HG02870 (cell line): ENCODE measurements around the gene IST1.
A peak's percentile ranks its signal among the peaks of the same experiment; 100 is the strongest.
"Not testable (repeated sequence)": the region's sequence is repeated elsewhere in the genome, so short reads cannot be mapped to it uniquely, and the experiment has no call there.

Experiments used
- ATAC-seq: cut with Tn5 transposase; IDR thresholded peaks from one replicate; pipeline ENCODE4 v1.9.1; 2021; ENCODE audit warnings: mild to moderate bottlenecking, moderate library complexity; ENCODE audit not compliant: unreplicated experiment

IST1 gene

DNA sequence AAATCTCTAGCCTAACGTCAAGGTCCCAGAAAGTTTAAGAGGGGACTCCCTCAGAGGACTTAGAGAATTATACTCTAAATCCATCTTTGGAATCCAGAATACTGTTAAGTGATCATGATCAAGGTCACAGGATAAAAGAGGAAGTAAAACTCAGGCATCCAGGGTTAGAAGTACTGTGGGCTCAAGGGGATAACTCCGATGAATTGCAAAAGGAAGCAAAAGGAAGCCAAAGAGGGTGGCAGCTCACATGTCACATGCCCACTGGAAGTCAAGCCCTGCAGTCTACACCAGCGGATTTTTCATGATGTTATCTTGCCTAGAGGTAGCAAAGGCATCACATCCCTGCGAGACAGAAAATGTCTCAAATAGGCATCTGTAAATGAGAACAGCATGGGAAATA, 15.2 kb upstream of the IST1 start:
- ATAC-seq = no peak

DNA sequence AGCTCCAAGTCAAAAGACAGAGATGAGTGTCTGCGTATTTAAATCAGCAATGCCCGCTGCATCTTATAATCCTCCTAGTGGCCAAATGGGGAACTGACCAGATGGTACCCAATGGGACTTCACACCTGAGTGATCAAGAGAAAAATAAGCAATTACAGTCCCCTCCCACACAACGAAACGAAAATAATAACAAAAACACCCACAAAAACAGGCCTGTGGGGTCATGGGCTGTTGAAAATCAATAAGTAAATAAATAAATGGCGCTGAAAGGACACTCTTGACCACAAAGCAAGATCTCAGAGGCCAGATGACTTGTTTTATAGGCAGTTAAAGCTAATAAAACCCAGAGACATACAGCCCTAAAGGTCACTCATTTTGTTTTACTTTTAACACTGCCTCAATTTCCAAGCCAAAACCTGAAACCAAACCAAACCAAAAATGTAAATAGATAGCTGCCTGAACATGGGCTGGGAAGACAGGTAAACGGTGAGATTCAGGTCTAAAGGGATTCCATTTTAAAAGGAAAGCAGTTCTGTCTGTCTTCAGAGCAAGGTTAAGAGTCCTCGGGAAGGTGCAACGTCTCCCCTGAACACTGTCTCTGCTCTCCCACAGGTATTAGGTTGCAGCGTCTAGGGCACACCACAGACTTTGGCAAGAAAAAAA, 12.7 kb upstream of the IST1 start:
- peak; percentile 32 for ATAC-seq

DNA sequence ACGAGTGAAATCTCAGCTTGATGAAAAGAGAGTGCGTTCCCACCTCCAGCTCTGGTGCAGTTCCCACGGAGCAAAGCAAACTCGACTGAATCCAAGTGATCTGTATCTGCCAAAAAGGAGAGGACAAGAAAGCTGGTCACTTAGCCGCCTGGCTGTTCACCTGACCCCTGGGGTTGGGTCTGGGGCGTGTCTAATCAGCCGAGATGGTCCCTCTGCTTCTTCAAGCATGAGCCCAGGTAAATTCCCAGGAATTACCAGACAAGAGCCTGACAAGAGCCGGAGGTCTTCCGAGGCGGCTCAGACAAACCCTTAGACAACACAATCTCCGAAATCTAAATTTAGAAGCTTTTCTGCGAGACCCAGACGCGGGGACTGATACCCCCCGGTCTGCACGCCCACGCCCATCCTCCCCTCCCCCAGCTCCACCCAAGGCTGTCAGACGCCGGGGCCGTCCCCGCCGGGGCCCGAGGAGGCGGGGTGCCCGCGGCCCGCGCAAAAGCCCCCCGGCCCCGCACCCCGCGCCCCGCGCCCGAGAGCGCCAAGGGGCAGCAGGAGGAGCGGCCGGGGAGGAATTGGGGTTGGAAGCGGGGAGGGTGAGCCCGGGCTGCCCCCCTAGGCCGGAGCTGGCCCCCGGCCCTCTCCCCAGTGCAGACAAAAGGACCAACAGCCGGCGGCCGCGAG, 12.0 kb upstream of the IST1 start:
- ATAC-seq = peak; percentile 44

DNA sequence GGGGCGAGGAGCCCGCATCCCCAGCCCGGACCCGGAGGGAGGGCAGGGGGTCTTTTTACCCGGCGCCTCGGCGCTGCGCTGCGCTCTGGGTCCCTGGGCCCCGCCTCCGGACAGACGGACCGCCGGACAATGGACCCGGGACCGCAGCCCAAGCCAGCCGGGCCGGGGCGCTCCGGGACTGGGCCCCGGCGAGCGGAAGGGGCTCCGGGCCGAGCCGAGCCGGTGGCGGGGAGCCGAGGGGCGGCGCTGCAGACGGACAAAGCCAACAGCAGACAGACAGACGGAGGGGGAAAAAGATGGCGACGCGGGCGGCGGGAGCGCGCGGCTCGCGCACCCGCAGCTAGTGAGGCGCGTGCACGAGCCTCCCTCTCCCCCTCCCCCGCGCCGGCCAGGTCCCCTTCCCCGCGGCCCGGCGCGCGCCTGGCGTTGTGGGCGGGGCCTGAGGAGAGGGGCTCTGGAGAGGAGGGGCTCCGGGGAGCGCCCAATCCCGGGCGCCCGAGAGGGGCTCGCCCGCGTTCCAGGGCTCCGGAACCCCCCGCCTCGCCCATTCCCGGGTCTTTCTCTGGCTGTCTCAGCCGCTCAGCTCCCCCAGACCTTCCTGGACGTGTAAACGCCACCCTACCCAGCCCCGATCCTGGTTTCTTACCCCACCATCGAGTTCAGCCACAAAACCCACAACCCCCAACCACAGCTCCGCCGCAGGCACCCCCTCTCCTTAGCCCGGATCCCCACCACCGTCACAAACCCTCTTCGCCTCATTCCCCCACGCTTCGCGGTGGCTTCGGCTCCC, 11.3 kb upstream of the IST1 start, which contains the start of gene ZNF821:
TSS of gene ZNF821 (minus strand) at position 334 of the 790 bp plus-strand sequence. CDS start 4,236 bp downstream, outside the sequence.
- ATAC-seq = peak; percentile 37

DNA sequence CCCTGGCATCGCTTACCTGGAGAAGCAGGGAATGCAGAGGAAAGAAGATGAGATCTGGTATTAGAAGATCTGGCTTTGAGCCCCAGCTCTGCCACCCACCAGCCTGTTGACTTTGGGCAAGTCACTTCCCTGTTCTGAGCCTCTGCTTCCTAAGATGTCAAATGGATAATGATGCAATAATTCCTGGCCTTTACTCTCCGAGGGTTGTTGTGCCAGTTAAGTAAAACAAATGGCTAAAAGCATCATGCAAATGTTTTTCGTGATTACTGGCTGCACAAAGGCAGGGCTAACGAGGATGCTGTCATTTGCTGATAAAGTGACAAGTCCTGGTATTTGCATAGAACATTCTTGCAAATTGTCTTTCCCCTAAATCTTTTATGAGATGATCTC, 10.1 kb upstream of the IST1 start:
- ATAC-seq = no peak

- ATAC-seq = no peak
Observed at GRCh38 chr16:71889147-71889546, 6.2 kb upstream of the IST1 start.

GRCh38 chr16:71893888-71894228, 1.5 kb upstream of the IST1 start:
- ATAC-seq = no peak

- ATAC-seq = no peak
Observed at GRCh38 chr16:71894229-71894920, 956 bp upstream of the IST1 start.

DNA sequence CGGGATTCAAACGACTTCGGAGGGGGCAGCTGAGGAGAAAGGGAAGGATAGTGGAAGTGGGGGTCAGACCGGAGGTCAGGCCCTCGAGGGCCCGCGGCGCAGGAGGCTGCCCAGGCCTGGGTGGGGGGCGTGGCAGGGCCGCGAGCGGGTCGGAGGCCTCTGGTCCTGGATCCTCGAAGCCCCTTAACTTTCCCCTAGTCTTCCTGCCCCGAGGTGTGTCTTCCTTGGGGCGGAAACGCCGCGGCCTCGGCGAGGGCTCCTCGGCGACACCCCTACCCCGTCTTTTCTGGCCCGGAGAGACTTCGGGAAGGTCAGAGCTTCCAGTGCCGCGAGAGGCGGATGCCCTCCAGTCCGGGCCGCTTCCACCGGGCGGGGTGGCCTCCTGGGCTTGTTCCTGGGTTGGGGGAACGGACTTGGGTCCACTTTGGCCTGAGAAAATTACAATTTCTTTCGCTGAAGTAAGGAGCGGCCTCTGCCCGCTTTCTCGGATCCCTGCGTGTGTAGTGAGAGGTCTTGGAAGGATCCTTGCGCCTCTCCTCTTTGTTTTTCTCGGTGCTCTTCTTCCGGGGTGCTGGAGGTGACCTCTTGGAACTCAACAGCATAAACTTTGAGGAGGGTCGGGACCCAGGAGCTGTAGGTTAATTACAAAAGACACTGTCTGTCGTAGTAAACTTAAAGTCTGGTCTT, 491 bp downstream of the IST1 start:
- ATAC-seq = peak; percentile 17

DNA sequence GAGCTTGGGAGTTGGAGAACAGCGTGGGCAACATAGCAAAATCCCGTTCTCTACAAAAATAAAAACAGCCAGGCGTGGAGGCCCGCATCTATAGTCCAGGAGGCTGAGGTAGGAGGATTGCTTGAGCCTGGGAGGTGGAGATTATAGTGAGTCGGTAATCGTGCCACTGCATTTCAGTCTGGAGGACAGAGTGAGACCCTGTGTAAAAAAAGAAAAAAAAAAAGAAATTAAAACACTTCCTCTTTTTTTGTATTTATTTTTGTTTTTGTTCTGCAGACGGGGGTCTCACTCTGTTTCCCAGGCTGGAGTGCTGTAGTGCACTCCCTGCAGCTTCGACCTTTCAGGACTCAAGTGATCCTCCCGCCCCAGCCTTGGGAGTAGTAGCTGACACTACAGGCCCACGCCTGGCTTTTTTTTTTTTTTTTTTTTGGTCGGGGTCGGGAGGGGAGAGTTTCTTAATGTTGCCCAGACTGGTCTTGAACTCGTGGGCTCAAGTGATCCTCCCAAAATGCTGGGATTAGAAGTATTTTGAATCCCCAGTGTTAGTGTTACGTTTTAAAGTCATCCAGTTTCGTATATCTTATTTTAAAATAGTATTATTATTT, 1.5 kb downstream of the IST1 start:
- ATAC-seq = no peak

DNA sequence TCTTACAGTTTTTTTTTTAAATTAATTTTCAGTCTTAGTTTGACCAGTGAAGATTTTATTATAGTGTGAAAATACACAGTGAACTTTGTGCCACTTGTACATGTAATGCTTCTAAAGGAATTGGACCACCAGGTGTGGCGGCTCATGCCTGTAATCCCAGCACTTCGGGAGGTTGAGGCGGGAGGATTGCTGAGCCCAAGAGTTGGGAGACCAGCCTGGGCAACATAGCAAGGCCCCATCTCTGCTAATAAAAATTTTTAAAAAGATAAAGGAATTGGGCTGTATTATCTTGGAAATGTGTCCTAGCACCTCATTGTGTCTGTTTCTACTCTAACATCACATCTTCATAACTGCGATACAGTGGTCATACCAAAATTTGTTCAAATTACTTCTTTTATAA, 3.8 kb downstream of the IST1 start:
- ATAC-seq = no peak

- ATAC-seq = no peak
Observed at GRCh38 chr16:71902656-71903365, 7.5 kb downstream of the IST1 start.

GRCh38 chr16:71903608-71904007, 8.3 kb downstream of the IST1 start:
- no peak for ATAC-seq

- ATAC-seq = no peak
Observed at GRCh38 chr16:71904239-71904638, 8.9 kb downstream of the IST1 start.

GRCh38 chr16:71905765-71906164, 10.4 kb downstream of the IST1 start:
- ATAC-seq = not testable (repeated sequence)

DNA sequence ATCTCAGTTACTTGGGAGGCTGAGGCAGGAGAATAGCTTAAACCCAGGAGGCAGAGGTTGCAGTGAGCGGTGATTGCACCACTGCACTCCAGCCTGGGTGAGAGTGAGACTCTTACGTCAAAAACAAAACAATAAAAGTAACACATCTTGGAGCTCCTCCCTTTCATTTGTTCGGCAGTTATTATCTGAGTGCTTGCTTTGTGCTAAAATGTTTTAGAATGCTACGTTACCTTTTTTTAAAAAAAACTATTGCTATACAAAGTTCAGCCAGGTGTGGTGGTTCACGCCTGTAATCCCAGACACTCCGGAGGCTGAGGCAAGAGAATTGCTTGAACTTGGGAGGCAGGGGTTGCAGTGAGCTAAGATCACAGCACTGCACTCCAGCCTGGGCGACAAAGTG, 15.8 kb downstream of the IST1 start:
- no peak for ATAC-seq

DNA sequence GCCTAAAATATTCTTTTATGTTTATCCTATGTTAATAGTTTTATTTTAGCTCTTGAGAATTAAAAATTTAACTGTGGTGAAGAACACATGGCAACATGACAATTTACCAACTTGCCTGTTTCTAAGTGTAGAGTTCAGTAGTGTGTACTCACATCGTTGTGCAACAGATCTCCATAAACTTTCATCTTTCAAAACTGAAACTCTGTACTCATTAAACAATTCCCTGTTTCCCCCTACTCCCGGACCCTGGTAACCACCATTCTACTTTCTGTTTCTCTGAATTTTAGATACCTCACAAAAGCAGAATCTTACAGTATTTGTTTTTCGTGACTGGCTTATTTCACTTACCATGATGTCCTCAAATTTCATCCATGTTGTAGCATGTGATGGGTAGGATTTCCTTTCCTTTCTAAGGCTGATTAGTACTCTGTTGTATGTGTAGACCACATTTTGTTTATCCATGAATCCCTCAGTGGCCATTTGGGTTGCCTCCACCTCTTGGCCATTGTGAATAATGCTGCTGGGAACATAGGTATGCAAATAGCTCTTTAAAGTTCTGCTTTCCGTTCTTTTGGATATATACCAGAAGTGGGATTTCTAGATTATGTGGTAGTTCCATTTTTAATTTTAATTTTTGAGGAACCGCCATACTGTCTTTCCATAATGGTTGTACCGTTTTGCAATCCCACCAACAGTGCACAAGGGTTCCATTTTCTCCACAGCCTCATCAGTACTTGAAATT, 17.4 kb downstream of the IST1 start:
- ATAC-seq = no peak

DNA sequence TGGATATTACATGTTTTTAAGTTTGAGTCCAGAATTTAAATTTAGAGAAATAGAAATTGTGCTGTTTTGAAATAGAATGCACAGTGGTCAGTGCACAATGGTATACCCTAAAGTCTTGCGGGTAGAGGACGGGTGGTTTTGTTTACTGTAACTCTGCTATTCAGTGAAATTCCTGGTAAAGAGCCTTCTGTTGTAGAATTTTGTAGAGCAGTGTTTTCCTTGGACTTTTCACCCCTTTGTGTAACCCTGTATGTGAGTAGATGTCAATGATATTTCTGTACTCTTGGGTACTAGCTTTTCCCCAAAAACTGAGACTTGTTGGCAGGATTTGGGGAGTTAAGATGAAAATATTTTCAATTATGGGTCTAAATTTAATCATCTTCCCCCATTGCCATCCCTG, 19.5 kb downstream of the IST1 start:
- ATAC-seq = no peak

DNA sequence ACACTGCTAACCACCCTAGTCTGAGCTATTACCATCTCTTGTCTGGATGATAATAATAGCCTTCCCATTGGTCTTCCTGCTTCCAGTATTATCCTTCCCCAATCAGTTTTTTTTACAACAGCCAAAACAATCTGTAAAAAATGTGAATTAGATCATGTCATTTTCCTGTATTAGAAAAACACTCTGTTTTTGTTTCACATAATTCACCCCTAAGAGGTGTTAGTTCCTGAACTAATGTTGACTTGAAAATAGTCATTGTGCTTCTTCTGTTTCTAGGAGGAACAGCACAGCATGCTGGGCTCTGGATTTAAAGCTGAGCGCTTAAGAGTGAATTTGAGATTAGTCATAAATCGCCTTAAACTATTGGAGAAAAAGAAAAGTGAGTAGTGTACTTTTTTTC, 20.0 kb downstream of the IST1 start:
- no peak for ATAC-seq
